K562 treated with DMSO at 1 percent for 12 hours (cell line): ENCODE results near the gene CREB3. TPM values are rescaled to one million over a fixed set of nuclear protein-coding genes. Genes with fewer than 3 reads are reported as not detected.

Experiments used
- total RNA-seq: library from RNA; unstranded; fragments of 300-600 nt; gene quantifications from 2 replicates; pipeline ENCODE4 v1.2.3, GENCODE V29; 2022; ENCODE audit not compliant: insufficient read depth

CREB3 gene
- total RNA-seq = 31.0 and 35.1 TPM in 2 replicates

GRCh38 chr9:35732185-35732799, at the start of gene CREB3, which contains the start of gene TLN1:
TSS of gene CREB3 (plus strand) at chr9:35732666. CDS start at chr9:35732773, 107 bp downstream.
TSS of gene TLN1 (minus strand) at chr9:35732195. CDS start at chr9:35725694, 6,501 bp downstream.

GRCh38 chr9:35689542-35690293, 42.7 kb upstream of the CREB3 start, which contains the start of gene TPM2:
TSS of gene TPM2 (minus strand) at chr9:35689925. CDS start at chr9:35689817, 108 bp downstream.

GRCh38 chr9:35748858-35749514, 16.5 kb downstream of the CREB3 start, which contains the start of the genes GBA2 and RGP1:
TSS of gene GBA2 (minus strand) at chr9:35749228. CDS start at chr9:35748704, 524 bp downstream.
TSS of gene RGP1 (plus strand) at chr9:35749287. CDS start at chr9:35749756, 469 bp downstream.

GRCh38 chr9:35754264-35754663, 21.8 kb downstream of the CREB3 start, which contains the start of gene MSMP:
TSS of gene MSMP (minus strand) at chr9:35754276. CDS start at chr9:35754129, 147 bp downstream.

Other genes starting within 250 kb of the CREB3 start
- 4.4 and 10.3 TPM in 2 replicates for gene RUSC2, start 242.6 kb upstream of the CREB3 start, total RNA-seq
- gene TESK1, start 127.4 kb upstream of the CREB3 start, total RNA-seq = 10.3 and 21.6 TPM in 2 replicates
- 1.2 TPM in 1 of 2 replicates, not detected in the other for gene CD72, start 114.3 kb upstream of the CREB3 start, total RNA-seq
- gene SIT1, start 81.7 kb upstream of the CREB3 start, total RNA-seq = not detected in 2 replicates
- gene RMRP, start 74.6 kb upstream of the CREB3 start, total RNA-seq = not detected in 2 replicates
- 16.5 and 19.3 TPM in 2 replicates for gene CCDC107, start 74.4 kb upstream of the CREB3 start, total RNA-seq
- 6.5 and 15.3 TPM in 2 replicates for gene ARHGEF39, start 67.5 kb upstream of the CREB3 start, total RNA-seq
- 0.68 and 6.6 TPM in 2 replicates for gene CA9, start 58.7 kb upstream of the CREB3 start, total RNA-seq
- 3.0 and 3.1 TPM in 2 replicates for gene TPM2, start 42.7 kb upstream of the CREB3 start, total RNA-seq
- gene TLN1, start 471 bp upstream of the CREB3 start, total RNA-seq = 73.8 and 145 TPM in 2 replicates
- 30.1 and 65.7 TPM in 2 replicates for gene GBA2, start 16.6 kb downstream of the CREB3 start, total RNA-seq
- gene RGP1, start 16.6 kb downstream of the CREB3 start, total RNA-seq = 3.0 and 13.3 TPM in 2 replicates
- not detected in 2 replicates for gene MSMP, start 21.6 kb downstream of the CREB3 start, total RNA-seq
- gene NPR2, start 58.9 kb downstream of the CREB3 start, total RNA-seq = 1.5 and 3.2 TPM in 2 replicates
- not detected in 2 replicates for gene SPAG8, start 79.6 kb downstream of the CREB3 start, total RNA-seq
- 60.7 and 93.3 TPM in 2 replicates for gene HINT2, start 82.4 kb downstream of the CREB3 start, total RNA-seq
- not detected in 2 replicates for gene FAM221B, start 96.1 kb downstream of the CREB3 start, total RNA-seq
- 2.4 and 4.2 TPM in 2 replicates for gene TMEM8B, start 96.6 kb downstream of the CREB3 start, total RNA-seq
- gene OR13J1, start 137.7 kb downstream of the CREB3 start, total RNA-seq = not detected in 2 replicates
- gene HRCT1, start 173.5 kb downstream of the CREB3 start, total RNA-seq = not detected in 2 replicates
- not detected in 2 replicates for gene SPAAR, start 176.8 kb downstream of the CREB3 start, total RNA-seq
- not detected in 2 replicates for gene OR2S2, start 225.5 kb downstream of the CREB3 start, total RNA-seq